Measurements from ENCODE around the gene MYH10.

Gene MYH10

GRCh38 chr17:8482546-8482945 is 148.0 kb downstream of the MYH10 start:
- Histone ChIP-seq H3K4me3 (ENCODE audit: low read depth, low read length) (no peak overlapping the region), H3K4me1 (ENCODE audit: control insufficient read depth, insufficient read depth, low read length) (no peaks in the 10 kb centered on the region), H3K27ac (ENCODE audit: extremely low read depth, low read depth, low read length) (no peak overlapping the region), H3K9me3 (ENCODE audit: control insufficient read depth, insufficient read depth, low read depth, low read length) (no peaks in the 10 kb centered on the region), H3K36me3 (ENCODE audit: control insufficient read depth in 2 of 2, insufficient read depth in 1 of 2, low read length in 2 of 2) (peaks cover 78 to 99% of the 10 kb centered on the region in 2 experiments)
- ChIA-PET POLR2A (interaction anchor here (1.1 kb wide), 1 partner anchor 11 kb away, joined by 3 read pairs; no protein-coding TSS in a partner anchor), CTCF (interaction anchor here (0.6 to 1.7 kb wide), 5 partner anchors 10 to 1845 kb away, joined by 3 to 6 read pairs (median 4); no protein-coding TSS in a partner anchor)
- TF ChIP-seq, protein P1, sequence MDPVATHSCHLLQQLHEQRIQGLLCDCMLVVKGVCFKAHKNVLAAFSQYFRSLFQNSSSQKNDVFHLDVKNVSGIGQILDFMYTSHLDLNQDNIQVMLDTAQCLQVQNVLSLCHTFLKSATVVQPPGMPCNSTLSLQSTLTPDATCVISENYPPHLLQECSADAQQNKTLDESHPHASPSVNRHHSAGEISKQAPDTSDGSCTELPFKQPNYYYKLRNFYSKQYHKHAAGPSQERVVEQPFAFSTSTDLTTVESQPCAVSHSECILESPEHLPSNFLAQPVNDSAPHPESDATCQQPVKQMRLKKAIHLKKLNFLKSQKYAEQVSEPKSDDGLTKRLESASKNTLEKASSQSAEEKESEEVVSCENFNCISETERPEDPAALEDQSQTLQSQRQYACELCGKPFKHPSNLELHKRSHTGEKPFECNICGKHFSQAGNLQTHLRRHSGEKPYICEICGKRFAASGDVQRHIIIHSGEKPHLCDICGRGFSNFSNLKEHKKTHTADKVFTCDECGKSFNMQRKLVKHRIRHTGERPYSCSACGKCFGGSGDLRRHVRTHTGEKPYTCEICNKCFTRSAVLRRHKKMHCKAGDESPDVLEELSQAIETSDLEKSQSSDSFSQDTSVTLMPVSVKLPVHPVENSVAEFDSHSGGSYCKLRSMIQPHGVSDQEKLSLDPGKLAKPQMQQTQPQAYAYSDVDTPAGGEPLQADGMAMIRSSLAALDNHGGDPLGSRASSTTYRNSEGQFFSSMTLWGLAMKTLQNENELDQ (tag by site-specific recombination; IDR thresholded peaks at IDR 0.05; ENCODE audit: low read depth): no peak
- TF ChIP-seq ZNF473 (tag by site-specific recombination; IDR thresholded peaks at IDR 0.05): no peak
- TF ChIP-seq BCL6B (tag by site-specific recombination; IDR thresholded peaks at IDR 0.05): no peak
- TF ChIP-seq SP7 (tag by site-specific recombination; IDR thresholded peaks at IDR 0.05): no peak
- no peak for TF ChIP-seq GLI2 (tag by site-specific recombination; IDR thresholded peaks at IDR 0.05; ENCODE audit: borderline replicate concordance, low read depth)
- no peak for TF ChIP-seq ZSCAN23 (tag by site-specific recombination; IDR thresholded peaks at IDR 0.05)
- TF ChIP-seq, protein P2, sequence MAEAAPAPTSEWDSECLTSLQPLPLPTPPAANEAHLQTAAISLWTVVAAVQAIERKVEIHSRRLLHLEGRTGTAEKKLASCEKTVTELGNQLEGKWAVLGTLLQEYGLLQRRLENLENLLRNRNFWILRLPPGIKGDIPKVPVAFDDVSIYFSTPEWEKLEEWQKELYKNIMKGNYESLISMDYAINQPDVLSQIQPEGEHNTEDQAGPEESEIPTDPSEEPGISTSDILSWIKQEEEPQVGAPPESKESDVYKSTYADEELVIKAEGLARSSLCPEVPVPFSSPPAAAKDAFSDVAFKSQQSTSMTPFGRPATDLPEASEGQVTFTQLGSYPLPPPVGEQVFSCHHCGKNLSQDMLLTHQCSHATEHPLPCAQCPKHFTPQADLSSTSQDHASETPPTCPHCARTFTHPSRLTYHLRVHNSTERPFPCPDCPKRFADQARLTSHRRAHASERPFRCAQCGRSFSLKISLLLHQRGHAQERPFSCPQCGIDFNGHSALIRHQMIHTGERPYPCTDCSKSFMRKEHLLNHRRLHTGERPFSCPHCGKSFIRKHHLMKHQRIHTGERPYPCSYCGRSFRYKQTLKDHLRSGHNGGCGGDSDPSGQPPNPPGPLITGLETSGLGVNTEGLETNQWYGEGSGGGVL (tag by site-specific recombination; IDR thresholded peaks at IDR 0.05): no peak
- TF ChIP-seq ZNF518A (tag by site-specific recombination; conservative IDR thresholded peaks at IDR 0.05; ENCODE audit: low read depth): no peak
- TF ChIP-seq ZNF23 (tag by site-specific recombination; IDR thresholded peaks at IDR 0.05; ENCODE audit: borderline replicate concordance): no peak
- no peak for TF ChIP-seq ZNF211 (tag by site-specific recombination; IDR thresholded peaks at IDR 0.05; ENCODE audit: low read depth)
- TF ChIP-seq ZNF366 (tag by site-specific recombination; conservative IDR thresholded peaks at IDR 0.05): no peak
- no peak for TF ChIP-seq ZNF561 (tag by site-specific recombination; IDR thresholded peaks at IDR 0.05; ENCODE audit: borderline replicate concordance)
- TF ChIP-seq ZNF169 (tag by site-specific recombination; IDR thresholded peaks at IDR 0.05): no peak
- no peak for TF ChIP-seq ZNF157 (tag by site-specific recombination; IDR thresholded peaks at IDR 0.05)
- no peak for TF ChIP-seq ZNF624 (tag by site-specific recombination; IDR thresholded peaks at IDR 0.05)
- no peak for TF ChIP-seq ZNF138 (tag by site-specific recombination; IDR thresholded peaks at IDR 0.05; ENCODE audit: borderline replicate concordance)
- no peak for TF ChIP-seq WT1 (tag by site-specific recombination; IDR thresholded peaks at IDR 0.05)
- TF ChIP-seq ZNF10 (tag by site-specific recombination; IDR thresholded peaks at IDR 0.05): no peak
- no peak for TF ChIP-seq MYNN (tag by site-specific recombination; IDR thresholded peaks at IDR 0.05; ENCODE audit: borderline replicate concordance)
